ENCODE data around the gene HLA-DQB1.
"Not testable (repeated sequence)": the region's sequence is repeated elsewhere in the genome, so short reads cannot be mapped to it uniquely, and the experiment has no call there.

HLA-DQB1 gene

GRCh38 chr6:32666420-32667300 lies at the start of gene HLA-DQB1:
TSS of gene HLA-DQB1 (minus strand) at chr6:32666657. CDS start at chr6:32666607, 50 bp downstream.
- no peak for DNase-seq (ENCODE audit: low spot score)

- DNase-seq (ENCODE audit: low spot score), result no peak
Observed at GRCh38 chr6:32713241-32713640, 46.8 kb upstream of the HLA-DQB1 start.

GRCh38 chr6:32709625-32710024 lies 43.2 kb upstream of the HLA-DQB1 start:
- DNase-seq (ENCODE audit: low spot score), result no peak

GRCh38 chr6:32705164-32705563 lies 38.7 kb upstream of the HLA-DQB1 start:
- not testable (repeated sequence) for DNase-seq (ENCODE audit: low spot score)

- DNase-seq (ENCODE audit: low spot score), result no peak
Observed at GRCh38 chr6:32703347-32703746, 36.9 kb upstream of the HLA-DQB1 start.

GRCh38 chr6:32700391-32701040 lies 34.1 kb upstream of the HLA-DQB1 start:
- peak; percentile 13 for DNase-seq (ENCODE audit: low spot score)

GRCh38 chr6:32697031-32697430 lies 30.6 kb upstream of the HLA-DQB1 start:
- DNase-seq (ENCODE audit: low spot score), result no peak

GRCh38 chr6:32692019-32692418 lies 25.6 kb upstream of the HLA-DQB1 start:
- DNase-seq (ENCODE audit: low spot score), result no peak

- no peak for DNase-seq (ENCODE audit: low spot score)
Observed at GRCh38 chr6:32689531-32690501, 23.4 kb upstream of the HLA-DQB1 start.

- no peak for DNase-seq (ENCODE audit: low spot score)
Observed at GRCh38 chr6:32685603-32686002, 19.1 kb upstream of the HLA-DQB1 start.

- no peak for DNase-seq (ENCODE audit: low spot score)
Observed at GRCh38 chr6:32684246-32684645, 17.8 kb upstream of the HLA-DQB1 start.

GRCh38 chr6:32680055-32680454 lies 13.6 kb upstream of the HLA-DQB1 start:
- DNase-seq (ENCODE audit: low spot score), result no peak

- DNase-seq (ENCODE audit: low spot score), result no peak
Observed at GRCh38 chr6:32679492-32679891, 13.0 kb upstream of the HLA-DQB1 start.

- DNase-seq (ENCODE audit: low spot score), result not testable (repeated sequence)
Observed at GRCh38 chr6:32674123-32674522, 7.7 kb upstream of the HLA-DQB1 start.

GRCh38 chr6:32671908-32672307 lies 5.5 kb upstream of the HLA-DQB1 start:
- DNase-seq (ENCODE audit: low spot score), result not testable (repeated sequence)

- DNase-seq (ENCODE audit: low spot score), result no peak
Observed at GRCh38 chr6:32669893-32670292, 3.4 kb upstream of the HLA-DQB1 start.

- no peak for DNase-seq (ENCODE audit: low spot score)
Observed at GRCh38 chr6:32669240-32669639, 2.8 kb upstream of the HLA-DQB1 start.

- no peak for DNase-seq (ENCODE audit: low spot score)
Observed at GRCh38 chr6:32668226-32668747, 1.8 kb upstream of the HLA-DQB1 start.

GRCh38 chr6:32665661-32666060 lies 796 bp downstream of the HLA-DQB1 start:
- DNase-seq (ENCODE audit: low spot score), result no peak

- DNase-seq (ENCODE audit: low spot score), result no peak
Observed at GRCh38 chr6:32664827-32665362, 1.6 kb downstream of the HLA-DQB1 start.

GRCh38 chr6:32664354-32664753 lies 2.1 kb downstream of the HLA-DQB1 start:
- DNase-seq (ENCODE audit: low spot score), result no peak

GRCh38 chr6:32662836-32663235 lies 3.6 kb downstream of the HLA-DQB1 start:
- DNase-seq (ENCODE audit: low spot score), result no peak
